Kidney (tissue), 14 donors: ENCODE results near the gene COBLL1. TPM values are rescaled to one million over a fixed set of nuclear protein-coding genes. Genes with fewer than 3 reads are reported as not detected.

Experiments
- DNase-seq, 5 donors: peaks; one replicate each; pipeline ENCODE4 v3.0.0-alpha.2; 2013 to 2020
- FAIRE-seq: peaks from 2 replicates; lab custom pipeline; 2012; peaks lifted over from hg19 to GRCh38; lab: Jason Lieb, UNC
- H3K27ac ChIP-seq, 2 donors: one replicate each; pipeline ENCODE4 v1.7.0; 2013; ENCODE audit warnings: low read depth in 2 of 2, low read length in 2 of 2, inconsistent platforms in 1 of 2
- H3K27me3 ChIP-seq: one replicate; pipeline ENCODE4 v1.7.1; 2013; ENCODE audit warnings: low read length, inconsistent platforms; ENCODE audit not compliant: control insufficient read depth, insufficient read depth
- H3K36me3 ChIP-seq, 3 donors: one replicate each; pipeline versions ENCODE4 v1.7.0 to v1.7.1; 2013; ENCODE audit warnings: low read length in 3 of 3, control low read depth in 1 of 3, inconsistent platforms in 1 of 3; ENCODE audit not compliant: insufficient read depth in 3 of 3, control insufficient read depth in 2 of 3
- H3K4me1 ChIP-seq, 3 donors: one replicate each; pipeline versions ENCODE4 v1.7.0 to v1.7.1; 2013; ENCODE audit warnings: low read length in 3 of 3, inconsistent platforms in 1 of 3, low read depth in 1 of 3; ENCODE audit not compliant: control insufficient read depth in 2 of 3, insufficient read depth in 2 of 3
- H3K4me3 ChIP-seq, 3 donors: one replicate each; pipeline versions ENCODE4 v1.7.0 to v1.8.1; 2013; ENCODE audit warnings: low read length in 3 of 3, control low read depth in 1 of 3, inconsistent platforms in 1 of 3
- H3K9ac ChIP-seq, 3 donors: one replicate each; pipeline versions ENCODE4 v1.7.0 to v1.7.1; 2013; ENCODE audit warnings: low read length in 3 of 3, control low read depth in 1 of 3, inconsistent platforms in 1 of 3
- H3K9me3 ChIP-seq, 3 donors: one replicate each; pipeline versions ENCODE4 v1.7.0 to v1.7.1; 2013; ENCODE audit warnings: low read length in 3 of 3, control low read depth in 1 of 3, inconsistent platforms in 1 of 3; ENCODE audit not compliant: control insufficient read depth in 2 of 3, insufficient read depth in 1 of 3
- intact Hi-C: fragments of 100-400 bp; cut with DNase I; formaldehyde crosslinking; loops from one replicate; pipeline ENCODE4 v1.11.1; 2022
- polyA plus RNA-seq: library from polyadenylated mRNA; stranded (reverse); fragments of 350-450 nt; fragmentation: Illumina TruSeq; extraction: RNeasy Lipid Tissue Mini Kit (QIAGEN cat#74804); gene quantifications from one replicate; pipeline ENCODE4 v1.2.3, GENCODE V29; 2014; ENCODE audit warnings: low read depth, low replicate concordance; ENCODE audit not compliant: insufficient read depth
- total RNA-seq: library from RNA; stranded (reverse); fragmentation: NEBNext Ultra II Directional; extraction: Animal tissue kit (Norgen Biotek cat#: 25700); gene quantifications from one replicate; pipeline ENCODE4 v1.2.1, GENCODE V29; 2021
- TF ChIP-seq, protein P1 (sequence below): IDR thresholded peaks from 3 replicates; pipeline ENCODE4 v1.5.1; 2012; ENCODE audit warnings: mild to moderate bottlenecking, moderate library complexity, borderline replicate concordance; ENCODE audit not compliant: insufficient read depth; ENCODE audit errors: extremely low read depth
- donor health status: control.
- donor health status: control.
- donor health status: control.
- donor health status: control.
- donor health status: control.
- donor health status: DM: yes; HTN: yes; CAD: no.
- donor health status: Normal renal cell carcinoma (clear cell type).

The COBLL1 gene
- total and polyA plus RNA-seq, 2 donors from 2014 or later, result 39.7 to 205 TPM

DNA sequence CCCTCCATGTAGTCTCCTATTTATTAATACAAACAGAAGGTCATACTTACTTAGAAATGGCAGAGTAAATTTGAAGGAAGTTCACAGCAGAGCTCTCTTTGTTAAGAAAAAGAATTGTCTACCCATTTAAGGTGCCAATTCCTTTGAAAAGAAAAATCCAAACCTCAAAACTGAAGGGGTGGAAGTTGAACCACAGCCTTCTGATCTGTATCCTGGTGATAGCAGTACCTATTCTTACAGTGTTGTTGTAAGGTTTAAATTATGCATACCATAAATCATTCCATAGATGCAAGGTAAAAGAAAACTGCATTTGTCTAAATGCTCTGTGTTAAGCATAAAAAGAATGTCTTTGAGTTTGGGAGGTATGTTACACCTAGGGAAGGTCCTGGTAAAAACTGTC is 47.6 kb downstream of the COBLL1 start:
- no peak overlapping the region for H3K4me3 ChIP-seq
- no peaks in the 10 kb centered on the region for H3K36me3 ChIP-seq
- H3K9me3 ChIP-seq, result no peaks in the 10 kb centered on the region
- peaks cover 0 to 12% (median 5%) of the 10 kb centered on the region in 3 donors for H3K4me1 ChIP-seq
- intact Hi-C loops, result no loop called here
- TF ChIP-seq, protein P1, sequence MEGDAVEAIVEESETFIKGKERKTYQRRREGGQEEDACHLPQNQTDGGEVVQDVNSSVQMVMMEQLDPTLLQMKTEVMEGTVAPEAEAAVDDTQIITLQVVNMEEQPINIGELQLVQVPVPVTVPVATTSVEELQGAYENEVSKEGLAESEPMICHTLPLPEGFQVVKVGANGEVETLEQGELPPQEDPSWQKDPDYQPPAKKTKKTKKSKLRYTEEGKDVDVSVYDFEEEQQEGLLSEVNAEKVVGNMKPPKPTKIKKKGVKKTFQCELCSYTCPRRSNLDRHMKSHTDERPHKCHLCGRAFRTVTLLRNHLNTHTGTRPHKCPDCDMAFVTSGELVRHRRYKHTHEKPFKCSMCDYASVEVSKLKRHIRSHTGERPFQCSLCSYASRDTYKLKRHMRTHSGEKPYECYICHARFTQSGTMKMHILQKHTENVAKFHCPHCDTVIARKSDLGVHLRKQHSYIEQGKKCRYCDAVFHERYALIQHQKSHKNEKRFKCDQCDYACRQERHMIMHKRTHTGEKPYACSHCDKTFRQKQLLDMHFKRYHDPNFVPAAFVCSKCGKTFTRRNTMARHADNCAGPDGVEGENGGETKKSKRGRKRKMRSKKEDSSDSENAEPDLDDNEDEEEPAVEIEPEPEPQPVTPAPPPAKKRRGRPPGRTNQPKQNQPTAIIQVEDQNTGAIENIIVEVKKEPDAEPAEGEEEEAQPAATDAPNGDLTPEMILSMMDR, result no peak
- DNase-seq (no peak), FAIRE-seq (no peak)
- no peak overlapping the region for H3K27ac ChIP-seq
- no peaks in the 10 kb centered on the region for H3K27me3 ChIP-seq
- H3K9ac ChIP-seq, result no peak overlapping the region

DNA sequence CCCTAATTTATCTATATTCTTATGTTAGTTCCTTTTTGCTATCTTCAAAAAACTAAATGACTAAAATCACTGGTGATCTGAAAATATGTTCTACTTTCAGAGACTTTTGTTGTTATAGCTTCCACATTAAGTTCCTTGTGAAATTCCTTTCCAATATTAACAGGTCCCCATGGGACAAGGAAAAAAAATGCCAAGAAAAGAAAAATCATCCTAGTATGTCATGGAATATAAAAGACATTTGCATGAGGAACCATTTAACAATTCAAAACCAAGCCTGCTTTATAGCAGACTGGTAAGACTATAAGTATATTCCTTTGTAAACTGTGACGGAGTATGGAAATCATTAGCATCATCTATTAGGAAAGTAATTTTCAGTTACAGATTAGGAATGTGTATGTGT is 48.1 kb downstream of the COBLL1 start:
- peaks cover 0 to 12% (median 5%) of the 10 kb centered on the region in 3 donors for H3K4me1 ChIP-seq
- no peak overlapping the region for H3K27ac ChIP-seq

DNA sequence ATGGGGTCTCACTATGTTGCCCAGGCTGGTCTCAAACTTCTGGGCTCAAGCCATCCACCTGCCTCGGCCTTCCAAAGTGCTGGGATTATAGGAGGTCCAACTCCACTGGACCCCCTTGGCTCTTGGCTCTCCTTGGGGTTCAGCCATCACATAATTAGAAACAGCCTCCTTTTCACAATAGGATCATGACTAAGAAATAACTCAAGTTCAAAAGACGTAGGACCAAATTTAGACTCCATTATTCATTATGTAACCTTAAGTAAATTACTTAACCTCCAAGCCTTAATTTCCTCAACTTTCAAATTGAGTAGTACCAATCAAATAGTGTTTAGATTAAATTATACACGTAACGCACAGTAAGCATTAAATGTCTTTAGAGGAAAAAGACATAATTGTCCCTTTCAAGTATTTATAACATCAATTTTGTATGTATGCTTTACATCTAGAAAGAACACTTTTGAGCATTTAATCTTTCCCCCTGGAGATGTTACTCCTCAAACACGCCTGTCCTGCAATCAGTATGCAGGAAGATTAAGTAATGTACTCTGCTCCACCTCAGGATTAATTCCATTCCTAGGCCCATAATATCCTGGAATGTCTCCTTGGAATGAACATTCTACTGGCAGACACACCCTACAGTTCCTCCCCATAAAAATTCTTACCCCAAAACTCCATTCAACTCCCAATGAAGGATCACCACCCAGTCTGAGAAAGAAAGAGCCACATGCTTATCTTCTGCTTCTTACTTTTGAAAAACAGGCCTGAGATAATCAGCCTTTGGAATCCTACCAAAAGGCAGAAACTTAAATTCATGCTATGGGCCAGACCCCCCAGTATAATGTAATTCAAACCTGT is 49.1 kb downstream of the COBLL1 start:
- no peak overlapping the region for H3K4me3 ChIP-seq
- H3K4me1 ChIP-seq, result peaks cover 0 to 12% (median 5%) of the 10 kb centered on the region in 3 donors
- no peaks in the 10 kb centered on the region for H3K9me3 ChIP-seq
- no peak overlapping the region for H3K27ac ChIP-seq
- no peak for FAIRE-seq
- TF ChIP-seq, protein P1, result no peak
- H3K9ac ChIP-seq, result no peak overlapping the region
- no peaks in the 10 kb centered on the region for H3K36me3 ChIP-seq
- no peaks in the 10 kb centered on the region for H3K27me3 ChIP-seq
- intact Hi-C loops, result no loop called here
- DNase-seq, result no peak

More for the DNA sequence above, 48.1 kb downstream of the COBLL1 start:
- Histone ChIP-seq H3K9me3 (no peaks in the 10 kb centered on the region), H3K9ac (no peak overlapping the region), H3K36me3 (no peaks in the 10 kb centered on the region), H3K4me3 (no peak overlapping the region), H3K27me3 (no peaks in the 10 kb centered on the region)
- DNase-seq, result no peak
- TF ChIP-seq, protein P1, result no peak
- no peak for FAIRE-seq
- intact Hi-C loops, result no loop called here
